ENCODE data around the gene BRAF.
"Not testable (repeated sequence)": the region's sequence is repeated elsewhere in the genome, so short reads cannot be mapped to it uniquely, and the experiment has no call there.

The BRAF gene

DNA sequence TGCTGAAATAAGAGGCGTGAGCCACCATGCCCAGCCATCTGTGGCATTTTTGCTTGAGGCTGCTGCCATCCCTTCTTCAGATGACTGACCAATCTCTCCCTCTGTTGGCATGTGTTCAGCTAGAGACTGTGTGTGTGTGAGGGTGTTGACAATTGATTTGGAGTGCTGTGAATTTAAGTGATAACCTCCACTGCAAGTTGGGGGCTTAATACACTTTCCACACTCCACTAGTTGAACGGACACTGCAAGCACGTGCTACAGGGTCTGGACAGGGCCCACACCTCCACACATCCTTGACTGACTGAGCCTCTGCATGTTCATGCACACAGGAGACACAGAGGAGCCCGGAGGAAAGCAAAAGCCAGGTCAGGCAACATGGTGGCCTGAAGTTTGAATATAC, 51.3 kb downstream of the BRAF start:
- DNase-seq, result no peak

GRCh38 chr7:140870003-140870402, 54.7 kb downstream of the BRAF start:
- no peak for DNase-seq

GRCh38 chr7:140869430-140869829, 55.3 kb downstream of the BRAF start:
- no peak for DNase-seq

- DNase-seq, result no peak
Observed at GRCh38 chr7:140867467-140868462, 57.0 kb downstream of the BRAF start.

DNA sequence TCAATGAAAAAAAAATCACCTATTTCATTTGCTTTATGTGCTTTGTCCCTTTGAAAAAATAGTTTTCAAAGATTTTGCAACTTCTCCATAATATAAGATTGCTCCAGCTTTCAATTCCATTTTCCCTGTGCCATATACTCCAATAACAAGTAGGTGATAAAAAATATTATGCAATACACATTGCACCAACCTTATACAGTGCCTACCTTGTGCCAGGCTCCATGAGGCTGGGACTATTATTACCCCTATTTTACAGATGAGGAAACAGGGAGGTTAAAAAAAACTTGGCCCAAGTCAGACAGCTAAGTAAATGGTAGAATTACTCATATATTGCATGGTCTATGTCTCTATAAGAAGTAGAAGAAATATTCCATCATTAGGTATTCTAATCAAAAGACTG, 57.8 kb downstream of the BRAF start:
- DNase-seq, result no peak

DNA sequence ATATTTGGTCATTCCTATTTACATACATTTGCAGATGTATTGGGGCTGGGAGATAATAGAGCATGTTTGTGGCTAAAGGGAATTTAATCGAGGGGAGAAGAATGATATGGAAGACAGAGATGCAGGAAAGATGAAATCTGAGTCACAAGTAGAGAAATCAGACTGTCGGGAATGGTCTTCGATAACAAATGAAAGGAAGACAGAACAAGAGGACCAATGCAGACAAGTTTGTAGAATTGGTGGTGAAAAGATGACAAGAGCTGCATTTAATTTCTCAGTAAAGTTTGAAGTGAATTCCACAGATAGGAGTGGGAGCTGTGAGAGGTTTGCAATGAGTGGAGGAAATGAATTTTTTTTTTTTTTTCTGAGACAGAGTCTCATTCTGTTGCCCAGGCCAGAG, 60.0 kb downstream of the BRAF start:
- no peak for DNase-seq

- DNase-seq, result no peak
Observed at GRCh38 chr7:140863867-140864266, 60.9 kb downstream of the BRAF start.

- DNase-seq, result no peak
Observed at GRCh38 chr7:140863184-140863583, 61.5 kb downstream of the BRAF start.

- no peak for DNase-seq
Observed at GRCh38 chr7:140857048-140857447, 67.7 kb downstream of the BRAF start.

DNA sequence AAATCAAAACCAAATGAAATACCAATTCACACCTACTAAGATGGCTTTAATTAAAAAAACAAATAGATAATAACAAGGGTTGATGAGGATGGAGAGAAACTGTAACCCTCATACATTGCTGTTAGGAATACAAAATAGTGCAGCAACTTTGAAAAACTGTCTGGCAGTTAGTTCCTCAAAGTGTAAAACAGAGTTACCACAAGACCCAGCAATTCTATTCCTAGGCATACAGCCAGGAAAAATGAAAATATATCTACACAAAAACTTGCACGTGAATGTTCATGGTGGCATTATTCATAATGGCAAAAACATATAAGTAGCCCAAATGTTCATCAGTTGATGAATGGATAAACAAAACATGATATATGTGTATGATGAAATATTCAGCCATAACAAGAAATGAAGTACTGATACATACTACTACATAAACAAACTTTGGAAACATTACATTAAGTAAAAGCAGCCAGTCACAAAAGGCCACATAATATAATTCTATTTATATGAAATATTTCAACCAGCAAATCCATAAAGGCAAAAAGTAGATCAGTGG, 83.5 kb downstream of the BRAF start:
- no peak for DNase-seq

DNA sequence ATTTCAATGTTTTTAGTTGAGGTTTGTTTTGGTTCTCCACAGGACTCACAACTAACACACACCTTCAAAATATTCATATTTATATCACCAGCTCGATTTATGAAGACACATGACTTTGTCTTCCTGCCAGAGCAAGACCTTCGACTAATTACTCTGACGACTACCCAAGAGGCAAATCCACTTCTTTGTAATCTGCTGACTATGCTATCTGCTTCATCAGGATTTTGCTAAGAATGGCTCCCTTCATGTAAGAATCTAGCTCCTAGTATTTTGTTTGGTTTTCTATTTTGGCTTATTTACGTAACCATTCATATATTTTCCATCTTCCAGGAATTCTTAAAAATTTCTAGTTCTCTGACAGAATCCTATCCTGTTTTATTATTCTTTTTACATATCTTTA, 93.0 kb downstream of the BRAF start:
- no peak for DNase-seq

- DNase-seq, result no peak
Observed at GRCh38 chr7:140829720-140830119, 95.0 kb downstream of the BRAF start.

GRCh38 chr7:140828741-140829140, 96.0 kb downstream of the BRAF start:
- no peak for DNase-seq

GRCh38 chr7:140817383-140817782, 107.3 kb downstream of the BRAF start:
- not testable (repeated sequence) for DNase-seq

GRCh38 chr7:140810830-140811556, 113.7 kb downstream of the BRAF start:
- DNase-seq, result peak; percentile 75

DNA sequence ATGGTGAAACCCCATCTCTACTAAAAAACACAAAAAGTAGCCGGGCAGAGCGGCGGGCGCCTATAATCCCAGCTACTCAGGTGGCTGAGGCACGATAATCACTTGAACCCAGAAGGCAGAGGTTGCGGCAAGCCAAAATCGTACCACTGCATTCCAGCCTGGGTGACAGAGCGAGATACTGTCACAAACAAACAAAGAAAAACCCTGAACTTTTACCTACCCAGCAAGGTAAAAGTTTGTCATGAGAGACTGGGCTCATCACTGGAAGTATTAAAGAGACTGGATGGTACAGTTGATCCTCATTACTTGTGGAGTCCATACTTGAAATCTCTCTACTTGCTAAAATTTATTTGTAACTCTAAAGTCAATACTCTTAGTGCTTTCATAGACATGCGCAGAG, 114.3 kb downstream of the BRAF start:
- DNase-seq, result no peak

GRCh38 chr7:140778975-140779374, 145.8 kb downstream of the BRAF start:
- DNase-seq, result no peak

- no peak for DNase-seq
Observed at GRCh38 chr7:140778568-140778967, 146.2 kb downstream of the BRAF start.

DNA sequence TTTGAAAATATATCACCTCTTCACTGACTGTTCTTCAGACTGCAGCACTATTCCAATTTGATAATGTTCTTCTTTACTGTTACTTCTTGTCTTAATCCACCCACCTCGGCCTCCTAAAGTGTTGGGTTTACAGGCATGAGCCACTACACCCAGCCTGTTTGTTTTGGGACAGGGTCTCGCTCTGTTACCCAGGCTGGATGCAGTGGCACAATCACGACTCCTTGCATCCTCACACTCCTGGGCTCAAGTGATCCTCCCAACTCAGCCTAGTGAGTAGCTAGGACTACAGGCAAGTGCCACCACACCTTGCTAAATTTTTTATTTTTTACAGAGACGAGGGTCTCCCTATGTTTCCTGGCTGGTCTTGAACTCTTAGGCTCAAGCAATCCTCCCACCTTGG, 150.4 kb downstream of the BRAF start:
- no peak for DNase-seq

GRCh38 chr7:140773104-140773503, 151.6 kb downstream of the BRAF start:
- no peak for DNase-seq

- no peak for DNase-seq
Observed at GRCh38 chr7:140771826-140772225, 152.9 kb downstream of the BRAF start.

- no peak for DNase-seq
Observed at GRCh38 chr7:140769852-140770251, 154.9 kb downstream of the BRAF start.

DNA sequence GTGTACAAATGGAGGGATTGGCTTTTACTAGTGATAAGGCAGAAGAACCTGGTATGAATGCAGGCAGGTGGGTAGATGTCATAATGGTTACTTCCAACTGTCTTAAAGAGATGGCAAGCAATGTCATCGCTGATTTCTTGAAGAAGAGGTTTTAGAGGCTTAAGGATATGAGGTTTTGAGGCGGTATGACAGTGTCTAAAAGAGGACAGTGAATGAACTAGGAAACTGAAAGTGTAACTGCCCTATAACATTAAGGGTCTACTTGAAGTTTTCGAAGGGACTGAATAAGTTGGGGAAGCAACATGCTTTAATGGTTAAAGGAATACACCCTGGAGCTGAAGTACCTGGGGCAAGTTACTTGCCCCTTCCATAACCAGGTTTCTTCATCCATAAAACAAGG, 157.3 kb downstream of the BRAF start:
- no peak for DNase-seq

- not testable (repeated sequence) for DNase-seq
Observed at GRCh38 chr7:140765441-140765840, 159.3 kb downstream of the BRAF start.

Data from CD4-positive, alpha-beta T cell treated with Interleukin-4 for 4 hours (primary cell).